T-helper 1 cell (primary cell): ENCODE measurements around the gene CEP350.
A peak's percentile ranks its signal among the peaks of the same experiment; 100 is the strongest.
"Not testable (repeated sequence)": the region's sequence is repeated elsewhere in the genome, so short reads cannot be mapped to it uniquely, and the experiment has no call there.

Source experiments
- DNase-seq, 5 donors: peaks; one replicate each; pipeline ENCODE4 v3.0.0-alpha.2; 2012 to 2020

CEP350 gene

GRCh38 chr1:179951383-179952144 is 3.0 kb upstream of the CEP350 start:
- no peak for DNase-seq

GRCh38 chr1:179952186-179952585 is 2.4 kb upstream of the CEP350 start:
- DNase-seq = no peak

GRCh38 chr1:179953974-179954492 is 577 bp upstream of the CEP350 start:
- DNase-seq = peak in 2 of 5 donors; percentile 12 to 69

DNA sequence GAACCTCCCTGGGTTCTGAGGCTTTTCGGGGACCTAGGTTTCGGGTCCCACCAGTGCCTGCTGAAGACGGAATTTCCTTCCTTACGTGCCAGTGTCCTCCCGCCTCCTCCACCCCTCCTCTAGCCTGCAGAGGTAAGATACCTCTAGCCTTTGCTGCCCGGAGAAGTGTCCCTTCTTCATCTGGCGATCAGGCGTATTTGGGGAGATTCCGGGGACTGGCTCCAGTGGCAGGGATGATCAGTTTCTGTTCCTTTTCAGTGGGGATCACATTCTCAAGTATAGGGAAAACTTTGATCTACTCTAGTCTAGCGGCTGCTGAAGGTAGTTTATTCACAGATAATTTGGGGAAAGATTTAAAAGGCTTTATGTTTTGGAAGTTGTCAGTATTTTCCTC is 674 bp downstream of the CEP350 start:
- DNase-seq = no peak

DNA sequence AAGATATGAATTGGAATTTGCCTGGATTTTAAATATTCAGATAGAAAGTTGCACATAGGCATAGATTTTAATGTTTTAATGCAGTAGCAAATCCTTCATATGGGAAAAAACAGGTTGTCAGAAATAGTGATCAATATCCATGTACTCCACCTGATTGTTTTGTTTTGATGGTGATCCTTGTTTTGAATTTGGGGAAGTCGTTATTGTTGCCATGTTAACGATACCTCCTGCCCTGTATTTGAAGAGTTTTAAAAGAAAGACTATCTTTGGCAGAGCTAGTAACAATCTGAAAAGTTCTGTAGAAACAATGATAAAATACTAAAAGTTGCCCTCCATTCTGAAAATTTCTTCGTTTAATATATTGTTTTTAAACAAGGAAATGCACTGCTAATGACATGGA is 1.1 kb downstream of the CEP350 start:
- no peak for DNase-seq

DNA sequence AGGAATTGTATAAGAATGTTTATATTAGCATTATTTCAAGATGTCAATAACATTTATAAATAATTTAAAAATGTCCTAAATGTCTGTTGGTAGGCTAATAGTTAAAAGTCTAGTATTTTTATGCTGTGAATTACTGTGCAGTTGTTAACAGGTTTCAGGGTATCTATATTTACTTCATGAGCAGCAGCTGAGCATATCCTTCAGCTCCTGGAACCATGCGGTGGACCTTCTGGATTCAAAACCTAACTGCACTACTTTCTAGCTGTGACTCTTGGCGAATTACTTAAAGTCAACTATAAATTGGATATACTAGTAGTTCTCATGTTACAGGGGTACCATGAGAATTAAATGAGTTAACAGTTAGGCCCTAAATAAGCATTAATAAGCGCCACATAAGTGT is 3.7 kb downstream of the CEP350 start:
- no peak for DNase-seq

- not testable (repeated sequence) for DNase-seq
Measured at GRCh38 chr1:179962168-179962567, 7.6 kb downstream of the CEP350 start.

DNA sequence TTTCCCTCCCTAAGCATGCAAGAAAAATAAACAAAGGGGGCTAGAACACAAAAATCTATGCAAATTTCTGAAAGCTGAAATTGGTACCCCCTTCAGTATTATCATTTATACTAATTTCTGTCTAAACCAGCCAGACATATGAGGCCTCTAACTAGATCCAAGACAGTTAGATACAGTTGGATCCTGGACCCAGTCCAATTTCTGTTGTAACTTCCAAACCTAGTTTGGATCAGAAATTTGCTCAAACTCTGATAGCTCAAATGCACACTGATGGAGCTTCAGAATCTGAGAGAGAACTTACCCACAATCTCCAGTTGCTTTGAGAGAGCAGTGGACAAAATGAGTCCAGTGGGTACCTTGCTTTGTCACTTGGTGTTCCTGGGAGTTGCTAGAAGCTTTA is 11.9 kb downstream of the CEP350 start:
- DNase-seq = no peak

DNA sequence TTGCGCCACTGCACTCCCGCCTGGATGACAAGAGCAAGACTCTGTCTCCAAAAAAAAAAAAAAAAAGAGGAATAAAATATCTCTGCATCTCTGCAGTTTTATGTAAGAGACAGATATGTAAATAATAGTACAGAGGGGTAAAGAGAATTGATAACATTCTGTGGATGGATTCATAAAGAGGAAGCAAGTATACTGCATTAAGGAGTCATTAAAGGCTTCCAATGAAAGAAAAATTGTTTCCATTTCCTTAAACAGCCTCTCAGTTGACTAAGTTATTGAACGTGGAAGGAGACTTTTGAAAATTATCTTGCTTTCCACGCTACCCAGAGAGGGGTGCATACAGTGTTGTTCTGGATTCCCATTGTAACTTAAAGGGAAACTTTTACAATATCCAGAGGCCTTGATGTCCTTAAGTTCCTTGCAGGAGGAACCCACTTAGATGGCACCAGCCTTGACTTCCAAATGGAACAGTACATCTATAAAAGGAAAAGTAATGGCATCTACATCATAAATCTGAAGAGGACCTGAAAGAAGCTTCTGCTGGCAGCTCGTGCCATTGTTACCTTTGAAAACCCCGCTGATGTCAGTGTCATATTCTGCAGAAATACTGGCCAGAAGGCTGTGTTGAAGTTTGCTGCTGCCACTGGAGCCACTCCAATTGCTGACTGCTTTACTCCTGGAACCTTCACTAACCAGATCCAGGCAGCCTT is 13.8 kb downstream of the CEP350 start:
- no peak for DNase-seq

GRCh38 chr1:179968994-179969919 is 14.6 kb downstream of the CEP350 start:
- DNase-seq = no peak

DNA sequence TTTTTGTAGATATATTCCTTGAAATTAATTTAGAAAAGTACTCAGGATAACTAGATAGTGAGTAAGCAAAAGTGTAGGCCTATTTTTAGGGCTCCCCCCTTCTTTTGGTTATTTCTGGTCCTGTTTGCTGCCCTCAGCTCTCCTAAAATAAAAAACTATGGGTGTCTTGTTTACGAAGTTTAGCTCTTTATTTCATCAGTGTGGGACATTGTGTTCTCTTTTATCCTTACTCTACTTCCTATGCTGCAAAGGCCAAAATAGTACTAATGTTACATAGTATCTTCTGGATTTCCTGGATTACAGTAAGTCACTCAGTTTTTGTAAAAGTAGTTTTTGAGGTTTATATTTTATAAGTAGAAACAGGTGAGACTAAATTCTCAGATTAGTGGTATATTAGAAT is 15.4 kb downstream of the CEP350 start:
- DNase-seq = no peak

DNA sequence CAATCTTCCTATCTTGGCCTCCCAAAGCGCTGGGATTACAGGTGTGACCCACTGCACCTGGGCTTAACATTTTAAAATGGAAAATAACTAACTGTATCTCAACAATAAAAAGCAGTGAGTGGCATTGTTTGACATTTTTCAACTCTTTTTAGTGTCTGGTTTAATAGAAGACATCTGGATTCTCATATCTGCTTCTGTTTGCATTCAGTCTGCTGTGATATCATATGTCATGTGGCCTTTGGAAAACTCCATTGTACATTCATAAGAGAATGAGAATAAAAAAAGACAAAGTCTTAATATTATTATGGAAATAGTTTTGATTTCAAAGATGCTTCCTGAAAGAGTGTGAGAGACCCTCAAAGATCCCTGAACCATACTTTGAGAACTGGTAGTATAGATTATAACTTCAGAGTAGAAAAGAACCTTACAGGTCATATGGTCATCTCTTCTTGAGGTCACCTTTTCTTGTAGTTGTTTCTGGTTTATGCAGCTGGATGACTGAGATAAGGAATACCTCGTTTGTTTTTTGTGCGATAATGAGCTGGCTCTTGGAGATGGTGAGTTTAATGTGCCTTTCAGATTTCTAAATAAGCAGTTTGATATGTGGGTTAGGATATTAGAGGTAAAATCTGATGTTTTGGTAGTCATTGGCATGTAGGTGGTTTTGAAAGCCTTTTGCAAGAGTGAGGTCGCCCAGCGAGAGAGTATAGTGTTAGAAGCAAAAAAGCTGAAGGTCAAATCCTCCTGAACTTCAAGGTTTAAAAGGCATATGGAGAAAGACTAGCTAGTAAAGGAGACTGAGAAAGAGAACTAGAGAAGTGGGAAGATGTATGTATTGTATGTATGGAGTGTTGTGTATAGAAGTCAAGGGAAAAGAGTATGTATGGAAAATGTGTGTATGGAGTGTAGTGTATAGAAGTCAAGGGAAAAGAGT is 17.2 kb downstream of the CEP350 start:
- DNase-seq = no peak

GRCh38 chr1:179973198-179974110 is 18.8 kb downstream of the CEP350 start:
- DNase-seq = no peak

DNA sequence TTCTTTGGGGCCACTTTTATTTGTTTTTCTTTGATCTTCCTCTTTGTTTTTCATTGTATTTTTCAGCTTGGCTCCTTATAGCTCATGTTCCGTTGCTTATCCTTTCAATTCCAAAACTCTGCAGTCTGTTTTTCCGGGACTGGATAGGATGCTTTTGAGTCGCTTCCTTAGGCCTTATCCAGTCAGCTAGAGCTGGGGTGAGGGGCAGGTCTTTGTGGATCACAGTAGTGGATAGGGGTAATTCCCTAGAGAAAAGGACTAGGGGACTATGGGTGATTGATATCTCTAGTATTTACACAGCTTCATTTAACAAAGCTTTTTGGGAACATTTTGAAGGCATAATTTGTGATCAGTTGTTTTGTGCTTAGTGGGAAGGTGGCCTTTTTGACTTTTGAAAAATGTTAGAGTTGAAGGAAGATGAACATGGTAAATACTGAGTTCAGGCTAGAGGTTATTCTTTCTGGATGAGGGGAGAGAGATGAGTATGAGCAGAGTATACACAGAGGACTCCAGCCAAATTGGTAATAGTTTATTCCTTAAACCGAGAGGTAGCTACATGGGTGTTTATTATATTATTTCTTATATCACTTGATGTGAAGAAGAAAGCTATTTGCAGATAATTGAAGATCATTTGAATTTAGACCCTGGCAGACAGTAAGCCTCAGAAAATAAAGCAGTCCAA is 22.5 kb downstream of the CEP350 start:
- DNase-seq = no peak

DNA sequence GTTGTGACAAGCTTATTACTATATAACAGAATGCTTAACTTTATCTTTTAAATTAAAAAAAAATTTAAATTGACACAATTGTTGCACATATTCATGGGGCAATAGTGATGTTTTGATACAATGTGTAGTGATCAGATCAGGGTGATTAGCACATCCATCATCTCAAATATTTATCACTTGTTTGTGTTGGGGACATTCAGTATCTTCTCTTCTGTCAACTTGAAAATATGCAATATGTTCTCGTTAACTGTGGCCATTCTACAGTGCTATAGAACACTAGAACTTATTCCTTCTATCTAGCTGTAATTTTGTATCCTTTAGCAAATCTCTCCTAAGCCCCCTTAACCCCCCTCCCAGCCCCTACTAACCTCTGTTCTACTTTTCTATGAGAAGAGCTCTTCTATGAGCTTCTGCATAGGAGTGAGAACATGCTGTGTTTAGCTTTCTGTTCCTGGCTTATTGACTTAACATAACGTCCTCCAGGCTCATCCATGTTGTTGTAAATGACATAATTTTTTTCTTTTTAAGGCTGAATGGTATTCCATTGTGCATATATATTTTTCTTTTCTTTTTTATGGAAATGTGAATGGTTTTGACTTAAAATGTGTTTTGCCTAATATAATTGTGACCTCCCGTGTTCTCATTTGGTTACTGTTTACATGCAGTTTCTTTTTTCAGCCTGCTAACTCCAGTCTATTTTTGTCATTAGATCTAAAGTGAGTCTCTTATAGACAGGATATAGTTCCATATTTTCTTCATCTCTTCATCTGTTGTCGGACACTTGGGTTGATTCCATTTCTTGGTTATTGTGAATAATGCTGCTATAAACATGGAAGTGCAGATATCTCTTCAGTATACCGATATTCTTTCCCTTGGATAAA is 23.8 kb downstream of the CEP350 start:
- DNase-seq = no peak

DNA sequence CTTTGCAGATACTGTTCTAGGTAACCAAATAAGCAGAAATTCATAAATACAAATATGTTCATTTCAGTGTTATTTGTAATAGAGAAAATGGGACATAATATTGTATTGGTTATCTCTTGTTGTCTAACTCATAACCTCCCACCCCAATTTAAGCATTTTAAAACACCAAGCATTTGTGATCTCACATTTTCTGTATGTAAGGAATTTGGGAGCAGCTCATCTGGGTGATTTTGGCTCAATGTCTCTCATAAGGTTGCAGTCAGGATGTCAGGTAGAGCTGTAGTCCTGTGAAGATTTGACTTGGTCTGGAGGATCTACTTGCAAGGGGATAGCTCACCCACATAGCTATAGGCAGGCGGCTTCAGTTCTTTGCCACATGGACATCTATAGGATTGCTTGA is 29.5 kb downstream of the CEP350 start:
- no peak for DNase-seq

- no peak for DNase-seq
Measured at GRCh38 chr1:179984942-179985341, 30.3 kb downstream of the CEP350 start.

DNA sequence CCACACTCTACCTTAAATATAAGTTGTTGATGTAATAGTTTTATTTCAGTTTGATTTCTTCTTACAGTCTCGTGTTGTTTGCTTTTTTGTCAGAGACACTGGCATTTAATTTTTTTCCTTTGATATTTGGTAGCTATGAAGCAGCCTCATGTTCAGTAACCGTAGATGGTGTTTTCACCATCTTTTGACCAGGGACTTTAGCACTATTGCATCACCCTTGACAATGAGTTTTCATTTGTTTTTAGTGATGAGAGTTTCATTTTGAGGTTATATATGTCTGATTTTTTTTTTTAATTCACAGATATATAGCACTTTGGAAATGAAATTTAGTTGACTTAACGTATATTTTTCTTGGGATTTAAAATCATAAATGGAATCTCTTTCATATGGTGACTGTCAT is 36.2 kb downstream of the CEP350 start:
- DNase-seq = no peak

GRCh38 chr1:179995576-179995975 is 41.0 kb downstream of the CEP350 start:
- no peak for DNase-seq
